Memory B cell (primary cell): ENCODE measurements around the gene POGLUT2.
A peak's percentile ranks its signal among the peaks of the same experiment; 100 is the strongest.

Source experiments
- ATAC-seq: fragments of 150-1000 bp; cut with Tn5 transposase; 2 replicates; pipeline ENCODE4 v1.10.0; 2021; ENCODE audit warnings: low read depth, mild to moderate bottlenecking, moderate library complexity
- DNase-seq, 2 donors: peaks; one replicate each; pipeline ENCODE4 v3.0.0; 2022; ENCODE audit warnings: low spot score in 2 of 2
- H3K27ac Mint-ChIP-seq: one replicate; pipeline ENCODE4 v1.8.0; 2022; ENCODE audit warnings: mild to moderate bottlenecking, moderate library complexity, mixed read lengths
- H3K27me3 Mint-ChIP-seq: one replicate; pipeline ENCODE4 v1.8.0; 2022; ENCODE audit warnings: mixed read lengths
- H3K36me3 Mint-ChIP-seq: one replicate; pipeline ENCODE4 v1.8.0; 2022; ENCODE audit warnings: mild to moderate bottlenecking, mixed read lengths
- H3K4me1 Mint-ChIP-seq: one replicate; pipeline ENCODE4 v1.8.0; 2022; ENCODE audit warnings: mixed read lengths
- H3K4me3 Mint-ChIP-seq: one replicate; pipeline ENCODE4 v1.8.0; 2022; ENCODE audit warnings: mild to moderate bottlenecking, moderate library complexity, mixed read lengths
- H3K9me3 Mint-ChIP-seq: one replicate; pipeline ENCODE4 v1.8.0; 2022; ENCODE audit warnings: mixed read lengths

Gene POGLUT2

DNA sequence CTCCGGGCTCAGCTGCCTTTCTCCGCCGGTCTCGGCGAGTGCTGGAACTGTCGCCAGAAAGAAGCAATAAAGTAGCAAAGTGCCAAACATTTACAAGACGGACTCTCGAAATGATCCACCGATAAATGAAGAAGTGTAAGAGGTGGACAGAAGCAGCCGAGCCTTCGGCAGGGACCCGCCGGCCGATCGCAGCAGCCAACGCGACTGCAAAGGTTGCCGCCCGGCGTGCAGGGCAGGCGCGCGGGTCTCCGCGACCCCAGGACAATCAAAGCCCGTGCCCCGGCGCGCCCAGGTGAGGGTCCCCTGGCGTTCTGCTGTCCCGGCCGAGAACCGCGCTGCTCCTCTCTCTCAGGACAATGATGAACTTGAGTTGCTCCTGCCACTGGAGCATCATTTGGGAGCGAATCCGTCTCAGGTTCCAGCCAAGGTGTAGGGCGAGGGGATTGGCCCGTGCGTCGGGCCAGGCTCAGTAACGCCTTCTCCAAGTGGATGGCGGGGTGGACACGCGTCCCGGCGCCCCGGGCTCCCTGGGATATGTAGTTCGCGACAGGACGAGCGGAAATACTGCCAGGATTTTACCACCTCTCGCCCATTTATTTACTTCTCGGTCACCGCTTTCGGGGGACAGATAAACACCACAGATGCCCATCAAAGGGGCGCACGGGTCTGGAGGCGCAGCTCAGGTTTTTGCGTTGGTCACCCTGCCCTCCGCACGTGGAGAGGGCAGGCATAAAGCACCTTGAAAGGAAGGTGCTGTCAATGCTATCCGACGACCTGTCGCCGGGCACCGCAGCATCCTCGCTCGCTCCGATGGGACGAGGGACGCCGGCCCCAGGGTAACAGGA is at the start of gene POGLUT2, which contains the start of gene BIVM:
Gene POGLUT2, minus strand, starts transcription at position 396 of the 845 bp plus-strand sequence. Its CDS starts 306 bp downstream, at position 90.
Gene BIVM, plus strand, starts transcription at position 539 of the 845 bp plus-strand sequence. CDS start 8,149 bp downstream, outside the sequence.
- peaks cover 1% of the 10 kb centered on the region for H3K27me3 Mint-ChIP-seq
- DNase-seq = peak; percentile 30 to 44
- H3K9me3 Mint-ChIP-seq = no peaks in the 10 kb centered on the region
- peaks cover 9% of the 10 kb centered on the region for H3K4me1 Mint-ChIP-seq
- ATAC-seq = peak; percentile 54
- H3K36me3 Mint-ChIP-seq = no peaks in the 10 kb centered on the region
- H3K27ac Mint-ChIP-seq = no peak within 1 kb of the TSS
- H3K4me3 Mint-ChIP-seq = peak within 1 kb of the TSS; percentile 87

GRCh38 chr13:102847272-102848234 is 48.8 kb upstream of the POGLUT2 start:
- ATAC-seq = no peak
- H3K4me3 Mint-ChIP-seq = peak overlapping the region; percentile 92

GRCh38 chr13:102846261-102847015 is 47.7 kb upstream of the POGLUT2 start:
- Mint-ChIP-seq H3K4me1 (peaks cover 26% of the 10 kb centered on the region), H3K27ac (peak overlapping the region; percentile 96), H3K4me3 (peak overlapping the region; percentile 92), H3K9me3 (no peaks in the 10 kb centered on the region), H3K36me3 (peaks cover 3% of the 10 kb centered on the region), H3K27me3 (no peaks in the 10 kb centered on the region)
- DNase-seq (peak; percentile 39 to 52), ATAC-seq (peak; percentile 63)

More at GRCh38 chr13:102847272-102848234, 48.8 kb upstream of the POGLUT2 start:
- no peaks in the 10 kb centered on the region for H3K9me3 Mint-ChIP-seq
- DNase-seq = no peak
- peak overlapping the region; percentile 96 for H3K27ac Mint-ChIP-seq
- peaks cover 5% of the 10 kb centered on the region for H3K36me3 Mint-ChIP-seq
- peaks cover 26% of the 10 kb centered on the region for H3K4me1 Mint-ChIP-seq
- H3K27me3 Mint-ChIP-seq = no peaks in the 10 kb centered on the region

DNA sequence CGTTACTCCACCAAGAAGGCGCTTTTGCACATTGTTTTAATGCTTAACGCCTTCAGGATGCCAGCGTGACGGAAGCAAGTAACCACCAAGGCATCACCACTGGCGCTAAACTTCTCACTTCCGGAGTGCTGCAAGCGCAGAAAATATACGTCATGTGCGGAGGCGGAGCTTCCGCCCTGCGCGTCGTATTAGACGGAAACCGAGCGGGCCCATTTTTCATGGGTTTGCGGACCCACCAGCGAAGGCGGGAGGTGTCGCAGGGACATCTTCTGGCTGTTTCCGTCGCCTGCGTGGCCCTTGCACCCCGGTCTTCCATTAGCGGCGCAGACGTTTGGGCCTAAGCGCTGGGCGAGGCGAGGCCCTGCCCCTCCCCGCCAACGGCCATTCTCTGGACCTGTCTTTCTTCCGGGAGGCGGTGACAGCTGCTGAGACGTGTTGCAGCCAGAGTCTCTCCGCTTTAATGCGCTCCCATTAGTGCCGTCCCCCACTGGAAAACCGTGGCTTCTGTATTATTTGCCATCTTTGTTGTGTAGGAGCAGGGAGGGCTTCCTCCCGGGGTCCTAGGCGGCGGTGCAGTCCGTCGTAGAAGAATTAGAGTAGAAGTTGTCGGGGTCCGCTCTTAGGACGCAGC is 47.0 kb upstream of the POGLUT2 start, which contains the start of gene ERCC5:
Gene ERCC5, plus strand, starts transcription at position 403 of the 631 bp plus-strand sequence. CDS start 235 bp downstream, outside the sequence.
- H3K4me3 Mint-ChIP-seq = peak within 1 kb of the TSS; percentile 92
- peak within 1 kb of the TSS; percentile 96 for H3K27ac Mint-ChIP-seq
- ATAC-seq = peak; percentile 79
- no peaks in the 10 kb centered on the region for H3K9me3 Mint-ChIP-seq
- H3K36me3 Mint-ChIP-seq = peaks cover 3% of the 10 kb centered on the region
- H3K27me3 Mint-ChIP-seq = no peaks in the 10 kb centered on the region
- peak; percentile 95 to 99 for DNase-seq
- peaks cover 26% of the 10 kb centered on the region for H3K4me1 Mint-ChIP-seq

DNA sequence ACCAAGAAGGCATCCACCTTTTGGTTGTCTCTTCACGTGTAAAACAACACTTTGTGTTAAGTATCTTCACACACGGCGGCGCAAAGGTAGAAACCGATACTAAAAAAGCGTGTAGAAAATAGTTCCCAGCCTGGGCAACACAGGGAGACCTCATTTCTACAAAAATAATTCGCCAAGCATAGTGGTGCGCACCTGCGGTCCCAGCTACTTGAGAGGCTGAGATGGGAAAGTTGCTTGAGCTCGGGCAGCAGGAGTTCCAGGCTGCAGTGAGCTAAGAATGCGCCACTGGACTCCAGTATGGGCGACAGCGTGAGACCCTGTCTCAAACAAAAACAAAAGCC is 46.5 kb upstream of the POGLUT2 start:
- Mint-ChIP-seq H3K9me3 (no peaks in the 10 kb centered on the region), H3K27ac (peak overlapping the region; percentile 96), H3K4me3 (peak overlapping the region; percentile 92), H3K27me3 (no peaks in the 10 kb centered on the region), H3K4me1 (peaks cover 21% of the 10 kb centered on the region), H3K36me3 (no peaks in the 10 kb centered on the region)
- DNase-seq (no peak), ATAC-seq (peak; percentile 36)

DNA sequence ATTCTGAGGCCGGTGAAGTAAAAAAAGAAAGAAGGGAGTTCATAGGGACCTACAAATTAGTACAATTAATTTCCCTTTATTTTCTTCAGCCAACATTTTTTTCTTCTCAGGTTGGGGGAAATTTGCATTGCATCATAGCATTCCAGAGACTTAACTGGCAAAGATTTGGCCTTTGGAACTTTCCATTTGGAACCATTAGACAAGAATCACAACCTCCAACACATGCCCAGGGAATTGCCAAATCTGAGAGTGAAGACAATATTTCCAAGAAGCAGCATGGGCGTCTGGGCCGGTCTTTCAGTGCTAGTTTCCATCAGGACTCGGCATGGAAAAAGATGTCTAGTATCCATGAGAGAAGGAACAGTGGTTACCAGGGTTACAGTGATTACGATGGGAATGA is 40.7 kb upstream of the POGLUT2 start:
- Mint-ChIP-seq H3K4me1 (no peaks in the 10 kb centered on the region), H3K27me3 (no peaks in the 10 kb centered on the region)

DNA sequence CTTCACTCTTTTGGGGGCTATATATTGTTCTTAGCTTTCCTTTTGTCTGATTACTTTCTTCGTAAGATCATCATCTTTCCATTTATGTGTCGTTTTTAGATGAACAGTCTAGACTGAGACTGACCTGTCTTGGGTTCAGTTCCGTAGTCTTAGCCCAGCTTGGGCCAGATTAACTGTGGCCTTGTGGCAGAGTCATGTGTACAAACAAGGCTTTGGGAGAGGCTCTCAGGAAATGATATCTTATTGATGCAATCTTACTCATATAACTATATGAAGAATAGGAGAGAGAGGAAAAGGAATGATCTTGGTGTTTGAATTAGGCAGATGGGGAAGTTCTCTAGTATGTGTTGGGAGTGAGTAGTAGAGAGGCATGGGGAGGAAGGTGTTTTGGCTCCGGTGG is 40.2 kb upstream of the POGLUT2 start:
- H3K4me1 Mint-ChIP-seq = no peaks in the 10 kb centered on the region
- no peak overlapping the region for H3K27ac Mint-ChIP-seq
- H3K36me3 Mint-ChIP-seq = peaks cover 5% of the 10 kb centered on the region
- H3K9me3 Mint-ChIP-seq = no peaks in the 10 kb centered on the region
- ATAC-seq (no peak), DNase-seq (no peak)
- H3K4me3 Mint-ChIP-seq = no peak overlapping the region
- no peaks in the 10 kb centered on the region for H3K27me3 Mint-ChIP-seq

More for the DNA sequence above, 40.7 kb upstream of the POGLUT2 start:
- H3K4me3 Mint-ChIP-seq = no peak overlapping the region
- H3K36me3 Mint-ChIP-seq = peaks cover 4% of the 10 kb centered on the region
- no peak overlapping the region for H3K27ac Mint-ChIP-seq
- DNase-seq (no peak), ATAC-seq (no peak)
- no peaks in the 10 kb centered on the region for H3K9me3 Mint-ChIP-seq

GRCh38 chr13:102838273-102838672 is 39.5 kb upstream of the POGLUT2 start:
- no peaks in the 10 kb centered on the region for H3K9me3 Mint-ChIP-seq
- no peak overlapping the region for H3K27ac Mint-ChIP-seq
- H3K4me1 Mint-ChIP-seq = no peaks in the 10 kb centered on the region
- peaks cover 5% of the 10 kb centered on the region for H3K36me3 Mint-ChIP-seq
- ATAC-seq (no peak), DNase-seq (no peak)
- no peak overlapping the region for H3K4me3 Mint-ChIP-seq
- H3K27me3 Mint-ChIP-seq = no peaks in the 10 kb centered on the region

- Mint-ChIP-seq H3K27ac (no peak overlapping the region), H3K9me3 (no peaks in the 10 kb centered on the region), H3K27me3 (no peaks in the 10 kb centered on the region), H3K4me3 (no peak overlapping the region), H3K4me1 (no peaks in the 10 kb centered on the region), H3K36me3 (peaks cover 5% of the 10 kb centered on the region)
- DNase-seq (no peak), ATAC-seq (no peak)
Measured at GRCh38 chr13:102836471-102836870, 37.7 kb upstream of the POGLUT2 start.

- Mint-ChIP-seq H3K9me3 (no peaks in the 10 kb centered on the region), H3K4me3 (no peak overlapping the region), H3K36me3 (peaks cover 11% of the 10 kb centered on the region), H3K27me3 (no peaks in the 10 kb centered on the region), H3K4me1 (no peaks in the 10 kb centered on the region), H3K27ac (no peak overlapping the region)
- DNase-seq = no peak
- no peak for ATAC-seq
Measured at GRCh38 chr13:102830646-102831045, 31.9 kb upstream of the POGLUT2 start.

DNA sequence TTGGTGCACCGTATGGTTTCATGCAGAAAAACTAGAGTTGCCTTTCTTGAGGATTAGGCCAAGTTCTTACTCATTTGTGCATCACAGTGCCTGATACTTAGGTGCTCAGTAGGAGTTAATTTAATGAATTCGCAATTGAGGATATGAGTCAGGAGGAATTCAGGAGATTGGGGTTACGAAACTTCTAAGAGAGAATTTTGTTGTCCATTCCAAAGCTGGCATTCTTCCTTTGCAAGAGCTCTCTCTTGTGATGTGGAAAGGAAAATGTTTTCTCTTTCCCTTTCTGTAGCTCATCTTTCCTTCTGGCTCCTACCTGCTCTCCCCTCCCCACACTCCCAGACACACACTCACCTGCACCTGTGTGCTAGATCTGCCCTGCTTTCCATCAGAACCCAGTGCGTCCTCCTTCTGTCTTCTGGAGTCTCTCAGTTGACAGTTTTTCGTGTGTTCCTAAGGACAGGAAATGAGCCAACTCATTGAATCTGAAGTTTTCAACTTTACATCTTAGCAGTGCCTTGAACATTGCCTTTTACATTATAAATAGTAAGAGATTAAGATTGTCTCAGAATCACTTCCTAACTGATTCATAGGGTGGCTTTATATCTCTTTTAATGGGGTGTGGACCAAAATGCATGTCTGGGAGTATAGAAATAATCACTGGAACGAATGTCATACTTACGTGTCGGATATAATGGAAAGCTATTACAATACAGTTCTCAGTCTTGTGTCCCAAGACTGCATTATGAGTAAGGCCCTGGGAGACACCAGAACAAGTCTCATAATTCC is 27.3 kb upstream of the POGLUT2 start:
- peaks cover 23% of the 10 kb centered on the region for H3K36me3 Mint-ChIP-seq
- no peak overlapping the region for H3K4me3 Mint-ChIP-seq
- no peaks in the 10 kb centered on the region for H3K27me3 Mint-ChIP-seq
- DNase-seq (no peak), ATAC-seq (no peak)
- H3K27ac Mint-ChIP-seq = no peak overlapping the region
- no peaks in the 10 kb centered on the region for H3K9me3 Mint-ChIP-seq
- no peaks in the 10 kb centered on the region for H3K4me1 Mint-ChIP-seq

GRCh38 chr13:102825400-102825799 is 26.6 kb upstream of the POGLUT2 start:
- Mint-ChIP-seq H3K4me1 (no peaks in the 10 kb centered on the region), H3K27me3 (no peaks in the 10 kb centered on the region), H3K9me3 (no peaks in the 10 kb centered on the region), H3K36me3 (peaks cover 23% of the 10 kb centered on the region), H3K27ac (no peak overlapping the region), H3K4me3 (no peak overlapping the region)
- DNase-seq (no peak), ATAC-seq (no peak)
